Measurements from ENCODE around the gene GLIS1.
A peak's percentile ranks its signal among the peaks of the same experiment; 100 is the strongest.

GLIS1 gene

DNA sequence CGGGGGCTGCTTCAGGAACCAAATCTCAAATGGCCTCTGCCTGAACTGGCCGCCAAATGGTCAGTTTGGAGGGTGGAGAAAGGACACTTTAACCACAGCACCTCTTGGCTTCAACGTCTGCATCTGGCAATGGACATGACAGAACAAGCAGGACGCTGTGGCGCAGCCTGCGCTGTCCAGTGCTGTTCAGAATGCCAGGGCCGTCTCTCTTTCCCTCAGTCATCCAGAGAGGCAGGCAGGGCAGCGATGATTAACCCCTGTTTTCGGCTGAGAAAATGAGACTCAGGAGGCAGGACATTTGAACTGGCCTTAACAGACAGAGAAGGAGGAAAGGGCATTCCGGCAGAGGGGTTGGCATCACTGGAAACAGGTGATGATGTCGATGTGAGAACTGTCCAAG, 48.6 kb downstream of the GLIS1 start:
- DNase-seq: no peak

DNA sequence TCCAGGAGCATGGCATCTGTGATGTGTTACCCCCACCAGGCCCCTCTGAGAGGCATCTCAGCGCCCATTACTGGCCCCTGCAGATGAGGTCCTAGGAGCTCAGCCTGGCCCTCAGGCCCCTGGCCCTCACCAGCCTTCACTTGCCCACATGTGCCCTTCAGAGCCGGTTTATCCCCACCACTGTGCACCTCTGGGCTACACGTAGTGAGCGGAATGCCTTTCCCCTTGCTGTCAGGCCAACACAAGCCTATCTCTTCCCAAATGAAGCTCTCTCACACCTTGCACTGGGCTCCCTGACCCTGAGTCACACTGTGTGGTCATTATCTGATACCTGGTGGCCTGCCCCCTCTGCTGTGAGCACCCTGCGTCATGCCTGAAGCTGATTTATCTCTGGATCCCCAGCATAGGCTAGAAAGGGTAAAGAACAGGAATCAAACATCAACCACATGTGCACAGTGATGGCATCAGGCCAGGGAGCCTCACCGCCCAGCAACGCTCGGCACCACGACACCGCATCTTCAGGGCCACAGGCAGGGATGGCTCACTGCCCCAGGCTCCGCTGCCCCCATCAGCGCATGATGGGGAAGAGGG, 49.1 kb downstream of the GLIS1 start:
- DNase-seq: no peak

DNA sequence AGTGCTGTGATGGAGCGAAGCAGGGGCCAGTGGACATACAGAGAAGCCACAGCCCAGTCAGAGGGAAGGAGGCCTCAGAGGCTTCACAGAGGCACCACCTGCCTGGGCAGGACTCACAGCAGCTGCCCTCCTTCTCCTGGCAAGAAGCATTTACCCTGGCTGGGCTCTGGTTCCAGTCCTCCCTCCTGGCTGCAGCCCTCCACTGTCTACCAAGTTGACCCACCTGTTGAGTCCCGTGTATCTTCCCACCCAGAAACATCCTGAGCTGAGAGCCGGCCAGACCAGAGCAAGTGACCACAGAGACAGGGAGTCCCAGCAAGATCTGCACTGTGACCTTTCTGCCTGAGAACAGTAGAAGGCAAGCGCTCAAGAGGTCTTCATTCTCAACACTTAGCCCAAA, 49.7 kb downstream of the GLIS1 start:
- no peak for DNase-seq

GRCh38 chr1:53688381-53689102, 50.4 kb downstream of the GLIS1 start:
- peak; percentile 16 for DNase-seq

DNA sequence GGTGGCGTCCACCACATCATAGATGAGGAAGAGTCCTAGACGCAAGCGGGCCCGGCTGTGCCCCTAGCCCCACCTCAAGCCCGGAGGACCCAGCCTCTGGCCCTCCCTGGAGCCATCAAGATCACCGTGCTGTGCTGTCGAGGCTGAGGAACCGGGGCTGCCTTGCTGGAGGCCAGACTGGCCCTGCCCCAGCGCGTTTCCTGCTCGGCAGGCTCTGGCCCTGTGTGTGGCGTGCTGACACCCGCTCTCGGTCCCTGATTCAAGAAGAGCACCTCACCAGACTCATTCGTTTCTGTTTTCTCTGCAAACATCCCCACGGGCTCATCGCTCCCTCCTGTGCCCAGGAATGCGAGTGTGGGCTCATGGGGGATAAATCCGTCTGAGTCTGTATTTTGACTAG, 51.1 kb downstream of the GLIS1 start:
- no peak for DNase-seq

DNA sequence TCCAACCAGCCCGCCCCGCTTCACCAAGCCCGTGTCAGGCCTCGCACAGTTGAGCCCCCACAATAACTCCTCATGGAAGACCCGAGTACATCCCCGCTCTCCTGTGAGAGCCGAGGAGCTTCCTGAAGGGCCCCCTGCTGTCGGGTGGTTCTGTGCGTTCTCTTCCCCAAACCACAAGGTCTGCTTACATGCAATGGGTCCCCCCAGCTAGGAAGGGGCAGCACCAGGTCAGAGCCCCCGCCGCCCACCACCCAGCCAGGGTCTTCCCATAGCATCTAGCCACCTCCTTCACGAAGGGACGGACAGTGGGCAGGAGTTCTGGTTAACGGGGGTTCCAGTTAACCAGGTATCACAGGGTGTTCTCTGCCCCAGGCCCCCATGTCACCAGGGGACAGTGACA, 51.5 kb downstream of the GLIS1 start:
- no peak for DNase-seq

DNA sequence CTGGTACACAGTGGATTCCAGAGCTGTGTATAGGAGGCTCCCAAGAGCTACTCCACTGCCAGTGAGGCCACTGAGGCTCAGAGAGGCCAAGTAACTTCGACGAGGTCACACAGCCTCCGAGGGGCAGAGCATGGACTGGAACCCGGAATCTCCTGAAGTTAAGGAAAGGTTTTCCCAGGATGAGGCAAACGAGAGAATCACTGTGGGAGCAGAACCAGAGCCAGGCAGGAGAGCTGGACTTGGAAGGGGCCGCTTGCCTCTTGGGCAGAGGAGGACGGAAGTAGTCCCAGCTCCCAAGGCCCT, 52.0 kb downstream of the GLIS1 start:
- DNase-seq: no peak

- no peak for DNase-seq
Observed at GRCh38 chr1:53686091-53686964, 52.6 kb downstream of the GLIS1 start.

DNA sequence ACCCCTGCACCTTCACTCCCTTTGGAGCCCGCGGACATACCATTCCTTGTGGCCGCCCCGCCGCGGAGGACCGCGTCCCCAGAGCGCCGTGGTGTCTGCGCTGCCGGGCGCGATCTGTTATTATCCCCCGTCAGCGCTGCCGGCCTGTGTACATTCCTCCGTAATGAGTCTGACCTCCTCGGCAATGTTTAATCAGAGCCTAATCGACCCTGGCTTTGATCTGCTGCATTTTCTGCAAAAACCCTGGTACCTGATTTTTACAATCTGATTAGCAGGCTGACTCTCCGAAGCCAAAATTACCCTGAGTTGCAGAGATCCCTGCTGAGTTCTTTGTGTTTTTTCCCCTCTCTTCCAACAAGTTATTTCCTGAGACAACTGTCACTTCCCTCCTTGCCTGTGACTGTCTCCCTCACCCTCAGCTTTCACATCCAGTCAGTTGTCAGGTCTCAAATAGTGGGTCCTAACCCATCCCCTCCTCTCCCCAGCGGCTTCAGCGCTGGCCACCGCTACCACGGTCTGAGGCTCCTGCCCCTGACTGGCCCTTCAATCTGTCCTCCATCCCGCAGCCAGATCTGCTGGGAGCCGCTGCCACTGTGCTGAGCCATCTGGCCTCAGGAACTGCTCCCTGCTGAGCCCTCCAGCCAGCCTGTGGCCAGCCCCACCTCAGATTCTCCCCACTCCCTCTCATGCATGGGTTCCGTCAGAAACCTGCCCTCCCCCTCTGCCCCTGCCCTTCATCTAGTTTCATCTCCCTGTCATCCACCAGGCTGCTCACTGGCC, 53.5 kb downstream of the GLIS1 start:
- no peak for DNase-seq

GRCh38 chr1:53684741-53685140, 54.2 kb downstream of the GLIS1 start:
- DNase-seq: no peak

- DNase-seq: no peak
Observed at GRCh38 chr1:53683986-53684740, 54.8 kb downstream of the GLIS1 start.

- DNase-seq: no peak
Observed at GRCh38 chr1:53682881-53683280, 56.1 kb downstream of the GLIS1 start.

DNA sequence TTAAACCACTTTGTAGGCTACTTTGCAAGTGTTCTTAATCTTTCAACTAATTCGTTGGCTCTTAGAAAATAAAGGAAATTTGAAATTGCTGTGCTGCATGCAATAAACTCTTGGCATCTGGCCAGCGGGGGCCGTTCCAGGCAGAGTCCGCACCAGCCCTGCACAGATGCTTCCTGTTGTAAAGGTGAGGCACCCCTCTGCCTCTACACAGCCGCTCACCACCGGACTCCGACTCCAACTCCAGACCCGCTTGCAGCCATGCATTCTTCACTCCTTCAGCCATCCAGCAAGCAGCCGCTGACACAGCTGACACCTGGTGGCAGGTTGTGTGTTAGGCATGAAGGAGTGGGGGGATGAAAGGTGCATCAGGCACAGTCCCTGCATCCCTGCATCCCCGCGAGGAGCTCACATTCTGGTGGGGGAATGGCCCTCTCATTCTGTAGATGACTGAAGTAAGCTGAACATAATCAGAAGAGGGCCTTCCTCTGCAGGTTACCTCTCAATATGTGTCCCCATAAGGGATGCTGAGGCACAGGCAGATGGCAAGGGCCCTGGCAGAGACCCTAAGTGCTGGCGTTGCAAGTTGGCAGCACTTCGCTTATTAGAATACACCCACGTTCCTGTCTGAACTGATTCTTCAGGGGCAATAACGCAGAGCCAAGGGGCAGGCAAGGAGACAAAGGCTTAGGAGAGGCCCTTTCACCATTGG, 56.8 kb downstream of the GLIS1 start:
- DNase-seq: peak; percentile 60

DNA sequence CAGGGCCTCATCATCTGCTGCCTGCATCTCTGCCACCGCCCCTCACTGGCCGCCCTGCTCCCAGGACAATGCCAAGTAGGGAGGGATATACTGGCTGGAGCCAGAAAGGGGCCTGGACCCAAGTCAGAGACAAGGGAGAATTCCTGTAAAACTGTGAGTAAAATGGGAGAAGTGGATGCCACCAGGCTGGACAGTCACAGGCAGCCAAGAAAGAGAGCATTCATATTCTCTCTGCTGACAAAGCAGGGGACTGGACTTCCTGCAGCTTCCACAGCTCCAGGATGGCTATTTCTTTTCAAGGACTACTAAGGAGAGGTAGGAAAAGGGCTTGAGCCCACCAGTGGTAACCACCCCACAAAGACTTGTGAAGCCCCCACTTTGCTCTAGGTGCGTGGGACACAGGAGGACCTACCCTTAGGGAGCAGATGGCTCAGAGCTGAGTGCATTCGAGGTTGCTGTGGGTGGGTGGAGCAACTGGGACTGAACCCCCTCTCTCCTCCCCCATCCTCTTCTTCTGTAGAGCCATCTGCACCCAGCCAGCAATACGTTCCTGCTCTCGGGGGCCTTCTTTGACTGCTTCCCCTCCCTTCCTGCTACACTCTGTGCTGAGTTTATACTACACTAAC, 57.5 kb downstream of the GLIS1 start:
- DNase-seq: no peak

DNA sequence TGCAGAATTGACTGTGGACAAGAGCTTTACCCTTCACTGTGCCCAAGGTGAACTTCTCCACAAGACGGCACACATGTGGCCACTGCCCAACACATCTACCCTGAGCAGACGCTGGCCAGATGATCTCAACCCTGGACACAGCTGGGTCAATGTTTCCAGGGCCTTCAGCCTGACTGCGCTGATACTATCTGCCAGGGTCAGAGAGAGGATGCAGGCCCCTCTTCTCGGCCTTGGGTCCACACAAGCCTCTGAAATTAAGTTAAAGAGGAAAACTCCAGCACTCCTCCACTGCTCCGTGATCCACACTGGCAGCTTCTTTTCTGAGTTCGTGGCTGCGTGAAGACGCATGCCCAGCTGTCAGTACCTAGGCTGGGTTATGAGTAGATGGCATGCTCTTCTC, 58.1 kb downstream of the GLIS1 start:
- DNase-seq: no peak

- DNase-seq: no peak
Observed at GRCh38 chr1:53678938-53679825, 59.8 kb downstream of the GLIS1 start.

DNA sequence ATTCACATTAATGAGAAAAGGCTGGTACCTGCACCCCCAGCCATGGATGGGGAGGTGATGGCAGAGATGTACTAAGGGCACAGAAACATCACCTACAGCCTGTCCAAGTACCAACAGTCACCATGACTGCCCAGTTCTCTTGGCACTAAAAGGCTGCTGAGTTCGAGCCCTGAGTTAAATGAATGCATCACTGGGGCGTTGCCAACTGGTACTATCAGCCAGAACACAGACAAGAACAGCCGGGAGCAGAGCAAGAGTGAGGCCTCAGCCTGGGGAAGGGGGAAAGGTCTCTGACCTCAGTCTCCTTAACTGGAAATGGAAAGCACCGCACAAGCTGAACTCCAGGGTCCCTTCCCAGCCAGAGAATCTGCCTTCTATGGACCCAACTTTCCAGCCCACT, 60.5 kb downstream of the GLIS1 start:
- no peak for DNase-seq

DNA sequence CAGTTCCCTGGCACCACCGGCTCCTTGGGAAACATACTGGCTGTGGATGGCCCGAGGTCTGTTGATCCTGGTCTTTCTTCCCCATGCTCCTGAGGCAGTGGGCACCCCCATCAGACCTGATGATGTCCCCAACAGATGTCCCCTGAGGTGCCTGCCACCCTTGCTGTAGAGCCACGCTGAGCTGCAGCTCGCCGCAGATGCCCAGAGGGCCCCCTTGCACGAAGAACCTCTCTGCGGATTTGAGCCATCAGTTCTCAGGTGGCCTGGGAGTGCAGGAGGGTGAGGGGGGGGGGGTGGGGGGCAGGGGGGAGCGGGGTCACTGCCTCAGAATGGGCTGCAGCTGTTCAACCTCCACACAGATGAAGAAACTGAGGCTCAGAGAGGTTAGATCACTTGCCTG, 60.9 kb downstream of the GLIS1 start:
- no peak for DNase-seq

- DNase-seq: no peak
Observed at GRCh38 chr1:53677486-53677885, 61.5 kb downstream of the GLIS1 start.

- no peak for DNase-seq
Observed at GRCh38 chr1:53672785-53673184, 66.2 kb downstream of the GLIS1 start.
